GM12872 (cell line): ENCODE data around the gene KRTAP12-4.

Source experiments
- TF ChIP-seq, protein P1 (sequence below): IDR thresholded peaks from 3 replicates; pipeline ENCODE4 v1.5.1; 2011; ENCODE audit warnings: low read depth, mild to moderate bottlenecking, low read length, moderate library complexity; ENCODE audit not compliant: insufficient read depth

The KRTAP12-4 gene

DNA sequence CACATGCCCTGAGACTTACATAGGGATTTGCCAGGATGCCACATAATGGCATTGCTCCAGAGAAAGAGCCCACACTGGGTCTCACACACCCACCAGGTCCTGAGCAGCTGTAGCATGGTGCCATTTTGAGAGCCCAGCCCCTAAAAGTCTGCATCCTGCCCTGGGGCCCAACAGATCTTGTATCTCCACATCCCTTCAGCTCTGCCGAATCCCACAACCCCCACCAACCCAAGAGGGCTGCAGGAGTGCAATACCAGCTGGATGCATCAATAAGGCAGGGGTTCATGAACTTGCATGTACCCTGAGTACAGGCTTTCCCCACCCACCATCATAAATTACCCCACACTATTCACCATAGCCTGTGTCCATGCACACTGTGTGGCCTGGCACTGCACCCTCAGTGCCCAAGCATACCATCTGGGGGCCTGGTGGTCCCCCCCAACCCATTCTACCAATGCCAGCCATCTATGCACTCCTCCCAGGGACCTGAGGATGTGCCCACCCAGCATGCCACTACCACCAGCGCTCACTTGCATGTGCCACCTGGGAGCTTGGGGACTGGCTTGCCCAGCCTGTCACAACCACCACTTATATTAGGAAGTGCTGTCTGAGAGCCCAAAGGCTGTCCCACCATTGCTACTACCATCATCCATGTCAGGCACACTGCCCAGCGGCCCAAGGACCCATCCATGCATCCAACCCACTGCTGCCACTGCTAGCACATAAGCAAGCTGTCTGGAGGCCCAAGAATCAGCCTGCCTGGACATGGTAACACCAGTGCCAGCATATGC, 16.4 kb upstream of the KRTAP12-4 start:
- TF ChIP-seq, protein P1, sequence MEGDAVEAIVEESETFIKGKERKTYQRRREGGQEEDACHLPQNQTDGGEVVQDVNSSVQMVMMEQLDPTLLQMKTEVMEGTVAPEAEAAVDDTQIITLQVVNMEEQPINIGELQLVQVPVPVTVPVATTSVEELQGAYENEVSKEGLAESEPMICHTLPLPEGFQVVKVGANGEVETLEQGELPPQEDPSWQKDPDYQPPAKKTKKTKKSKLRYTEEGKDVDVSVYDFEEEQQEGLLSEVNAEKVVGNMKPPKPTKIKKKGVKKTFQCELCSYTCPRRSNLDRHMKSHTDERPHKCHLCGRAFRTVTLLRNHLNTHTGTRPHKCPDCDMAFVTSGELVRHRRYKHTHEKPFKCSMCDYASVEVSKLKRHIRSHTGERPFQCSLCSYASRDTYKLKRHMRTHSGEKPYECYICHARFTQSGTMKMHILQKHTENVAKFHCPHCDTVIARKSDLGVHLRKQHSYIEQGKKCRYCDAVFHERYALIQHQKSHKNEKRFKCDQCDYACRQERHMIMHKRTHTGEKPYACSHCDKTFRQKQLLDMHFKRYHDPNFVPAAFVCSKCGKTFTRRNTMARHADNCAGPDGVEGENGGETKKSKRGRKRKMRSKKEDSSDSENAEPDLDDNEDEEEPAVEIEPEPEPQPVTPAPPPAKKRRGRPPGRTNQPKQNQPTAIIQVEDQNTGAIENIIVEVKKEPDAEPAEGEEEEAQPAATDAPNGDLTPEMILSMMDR: no peak

DNA sequence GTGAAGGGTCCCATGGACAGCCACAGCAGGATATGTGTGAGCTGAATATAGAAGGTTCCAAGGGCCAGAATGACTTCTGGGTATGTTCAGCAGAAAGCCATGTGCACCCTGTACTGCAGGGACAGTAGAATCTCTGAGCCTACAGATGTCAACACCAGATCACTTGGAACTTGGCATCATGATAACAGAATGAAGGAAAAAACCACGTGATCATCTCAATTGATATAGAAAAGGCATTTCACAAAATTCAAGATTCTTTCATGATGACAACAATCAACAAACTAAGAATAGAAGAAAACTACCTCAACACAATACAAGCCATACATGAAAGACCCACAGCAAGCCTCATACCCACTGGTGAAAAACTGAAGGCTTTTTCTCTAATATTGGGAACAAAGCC, 13.2 kb upstream of the KRTAP12-4 start:
- TF ChIP-seq, protein P1: no peak

DNA sequence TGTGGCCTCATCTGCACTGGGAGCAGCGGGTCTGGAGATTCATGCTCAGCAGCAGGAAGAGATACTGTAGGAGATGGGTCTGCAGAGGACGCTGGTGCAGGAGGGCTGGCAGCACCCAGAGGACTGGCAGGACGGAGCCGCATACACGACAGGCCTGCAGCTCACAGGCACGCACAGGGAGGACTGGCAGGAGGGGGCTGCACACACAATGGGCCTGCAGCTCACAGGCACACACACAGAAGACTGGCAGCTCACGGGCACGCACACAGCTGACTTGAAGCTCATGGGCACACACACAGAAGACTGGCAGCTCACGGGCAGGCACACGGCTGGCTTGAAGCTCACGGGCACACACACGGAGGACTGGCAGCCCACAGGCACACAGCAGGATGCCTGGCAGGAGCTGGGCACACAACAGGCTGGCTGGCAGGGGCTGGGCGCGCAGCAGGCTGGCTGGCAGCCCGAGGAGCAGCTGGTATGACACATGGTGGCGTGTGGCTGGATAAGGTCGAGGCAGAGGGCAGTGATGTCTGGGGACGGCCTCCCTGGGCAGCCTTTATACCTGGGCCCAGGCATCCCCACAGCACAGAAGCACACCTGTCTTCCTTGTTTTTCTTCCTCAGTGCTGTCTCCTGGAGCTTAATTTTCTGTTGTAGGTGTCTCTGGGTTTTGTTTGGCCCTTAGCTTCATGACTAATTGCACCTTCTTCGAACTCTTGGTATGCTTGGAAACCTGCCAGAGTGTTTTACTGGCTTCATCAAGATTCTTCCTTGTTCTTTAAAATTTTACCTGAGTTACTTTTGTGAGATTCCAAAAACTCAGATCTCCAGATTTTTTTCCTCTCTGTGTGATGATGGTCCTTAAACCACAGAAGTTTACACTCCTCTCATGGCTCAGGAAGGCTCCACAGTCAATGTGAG, 12.2 kb upstream of the KRTAP12-4 start, which contains the start of gene KRTAP12-2:
TSS of gene KRTAP12-2 (minus strand) at position 527 of the 920 bp plus-strand sequence. CDS start at position 486, 41 bp downstream.
- TF ChIP-seq, protein P1: no peak

DNA sequence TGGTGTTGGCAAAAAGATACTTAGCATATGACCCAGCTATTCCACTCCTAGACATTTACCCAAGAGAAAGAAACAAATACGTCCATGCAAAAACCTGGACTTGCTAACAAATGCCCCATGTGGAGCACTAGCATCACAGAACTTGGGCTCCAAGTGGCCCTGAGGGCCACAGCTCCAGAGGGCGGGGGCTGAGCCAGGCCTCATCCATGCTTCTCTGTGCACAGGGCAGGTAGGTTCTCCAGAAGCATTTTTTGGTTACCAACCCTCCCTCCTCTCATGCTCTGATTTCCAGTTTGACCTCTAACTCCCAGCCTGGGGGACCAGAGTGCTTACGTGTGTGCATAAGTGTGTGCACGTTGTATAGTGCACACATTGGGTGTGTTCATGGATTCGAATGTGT, 10.2 kb upstream of the KRTAP12-4 start:
- TF ChIP-seq, protein P1: no peak

DNA sequence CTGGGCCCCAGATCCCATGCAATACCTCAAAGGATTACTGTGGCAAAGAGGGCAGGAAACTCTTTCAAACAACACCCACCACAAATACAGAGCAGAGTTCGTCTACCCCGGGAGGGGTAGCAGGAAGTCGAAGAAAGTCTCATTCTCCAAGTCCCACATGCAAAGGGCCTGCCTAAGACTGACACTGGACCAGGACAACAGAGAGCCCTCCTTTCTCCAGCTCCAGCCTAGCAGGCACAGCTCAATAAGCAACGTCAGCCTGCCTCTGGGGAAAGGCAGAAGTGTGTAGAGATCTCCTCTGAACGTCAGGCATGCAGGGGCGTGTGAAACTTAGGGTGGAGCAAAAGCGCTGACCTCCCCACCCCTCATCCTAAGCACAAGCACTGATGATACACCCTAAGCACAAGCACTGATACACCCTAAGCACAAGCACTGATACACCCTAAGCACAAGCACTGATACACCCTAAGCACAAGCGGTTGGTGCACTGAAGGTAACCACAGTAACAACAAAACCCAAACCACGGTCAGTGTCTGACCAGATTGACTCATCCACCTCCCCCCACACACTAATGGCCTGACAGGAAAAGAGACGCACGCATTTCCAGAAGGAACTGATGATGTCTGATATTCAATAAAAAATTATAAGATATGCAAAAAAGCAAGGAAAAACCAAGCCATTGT, 4.6 kb upstream of the KRTAP12-4 start:
- TF ChIP-seq, protein P1: no peak

DNA sequence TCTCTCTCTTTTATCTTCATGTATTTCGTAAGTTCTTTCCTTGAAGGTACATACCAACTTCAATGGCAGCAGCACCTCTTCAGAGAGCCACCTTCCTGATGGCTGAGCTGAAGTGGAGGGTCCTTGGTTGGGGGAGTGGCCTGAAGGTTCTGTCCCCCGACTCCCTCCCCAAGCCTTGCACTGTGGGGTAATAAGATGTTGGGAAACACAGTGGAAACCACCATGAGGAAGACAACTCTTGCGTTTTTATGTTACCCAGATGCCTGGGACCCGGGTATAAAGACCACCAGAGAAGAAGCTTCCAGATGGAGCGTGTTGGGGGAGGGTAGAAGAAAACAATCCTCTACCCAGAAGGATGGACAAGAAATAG, 4.1 kb upstream of the KRTAP12-4 start:
- TF ChIP-seq, protein P1: no peak
